Chondrocyte (in vitro differentiated cells): ENCODE measurements around the gene IRX5. TPM values are rescaled to one million over a fixed set of nuclear protein-coding genes. Genes with fewer than 3 reads are reported as not detected.

Source experiments
- DNase-seq: peaks from one replicate; pipeline ENCODE4 v3.0.0; 2021; ENCODE audit warnings: mixed read lengths, low spot score
- H3K27ac Mint-ChIP-seq: one replicate; pipeline ENCODE4 v1.8.0; 2021; ENCODE audit warnings: mild to moderate bottlenecking, moderate library complexity, mixed read lengths; ENCODE audit not compliant: unreplicated experiment
- H3K27me3 Mint-ChIP-seq: 2 replicates; pipeline ENCODE4 v1.8.0; 2021; ENCODE audit warnings: low read depth, mixed read lengths
- H3K36me3 Mint-ChIP-seq: 2 replicates; pipeline ENCODE4 v1.8.0; 2021; ENCODE audit warnings: low read depth, mixed read lengths
- H3K4me1 Mint-ChIP-seq: 2 replicates; pipeline ENCODE4 v1.8.0; 2021; ENCODE audit warnings: low read depth, mild to moderate bottlenecking, mixed read lengths
- H3K4me3 Mint-ChIP-seq: one replicate; pipeline ENCODE4 v1.8.0; 2021; ENCODE audit warnings: mild to moderate bottlenecking, moderate library complexity, mixed read lengths; ENCODE audit not compliant: unreplicated experiment
- H3K9me3 Mint-ChIP-seq: 2 replicates; pipeline ENCODE4 v1.8.0; 2021; ENCODE audit warnings: low read depth, mixed read lengths
- total RNA-seq: library from RNA; stranded (reverse); gene quantifications from 3 replicates; pipeline ENCODE4 v1.2.1, GENCODE V29; 2021
- TF ChIP-seq, protein P1 (sequence below): fragments of 200-600 bp; sonication (generic); IDR thresholded peaks from 2 replicates; pipeline ENCODE4 v1.5.0; 2021; ENCODE audit warnings: antibody characterized with exemption, mild to moderate bottlenecking, moderate library complexity

Gene IRX5
- total RNA-seq, 1 donor from 2014 or later: 1.0 TPM

DNA sequence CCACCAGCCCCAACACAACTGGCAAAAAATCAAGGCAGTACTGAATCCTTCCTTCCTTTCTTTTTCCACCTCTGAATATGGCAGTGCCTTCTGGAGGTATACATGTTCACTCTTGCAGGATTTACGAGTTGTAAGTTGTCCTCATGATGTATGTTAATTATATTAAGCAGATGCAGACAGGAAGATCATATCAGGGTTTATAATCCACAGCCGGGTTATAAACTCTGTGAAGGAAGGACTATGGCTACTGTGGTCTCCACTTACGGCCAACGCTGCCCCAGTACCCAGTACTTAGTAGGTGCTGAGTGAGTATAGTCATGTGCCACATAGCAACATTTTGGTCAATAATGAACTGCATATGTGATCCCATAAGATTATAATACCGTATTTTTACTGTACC, 19.6 kb upstream of the IRX5 start:
- Mint-ChIP-seq H3K9me3 (peaks cover 5% of the 10 kb centered on the region), H3K36me3 (peaks cover 7% of the 10 kb centered on the region), H3K4me3 (no peak overlapping the region), H3K27ac (no peak overlapping the region), H3K27me3 (no peaks in the 10 kb centered on the region), H3K4me1 (no peaks in the 10 kb centered on the region)
- no peak for DNase-seq
- TF ChIP-seq, protein P1, sequence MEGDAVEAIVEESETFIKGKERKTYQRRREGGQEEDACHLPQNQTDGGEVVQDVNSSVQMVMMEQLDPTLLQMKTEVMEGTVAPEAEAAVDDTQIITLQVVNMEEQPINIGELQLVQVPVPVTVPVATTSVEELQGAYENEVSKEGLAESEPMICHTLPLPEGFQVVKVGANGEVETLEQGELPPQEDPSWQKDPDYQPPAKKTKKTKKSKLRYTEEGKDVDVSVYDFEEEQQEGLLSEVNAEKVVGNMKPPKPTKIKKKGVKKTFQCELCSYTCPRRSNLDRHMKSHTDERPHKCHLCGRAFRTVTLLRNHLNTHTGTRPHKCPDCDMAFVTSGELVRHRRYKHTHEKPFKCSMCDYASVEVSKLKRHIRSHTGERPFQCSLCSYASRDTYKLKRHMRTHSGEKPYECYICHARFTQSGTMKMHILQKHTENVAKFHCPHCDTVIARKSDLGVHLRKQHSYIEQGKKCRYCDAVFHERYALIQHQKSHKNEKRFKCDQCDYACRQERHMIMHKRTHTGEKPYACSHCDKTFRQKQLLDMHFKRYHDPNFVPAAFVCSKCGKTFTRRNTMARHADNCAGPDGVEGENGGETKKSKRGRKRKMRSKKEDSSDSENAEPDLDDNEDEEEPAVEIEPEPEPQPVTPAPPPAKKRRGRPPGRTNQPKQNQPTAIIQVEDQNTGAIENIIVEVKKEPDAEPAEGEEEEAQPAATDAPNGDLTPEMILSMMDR: no peak

DNA sequence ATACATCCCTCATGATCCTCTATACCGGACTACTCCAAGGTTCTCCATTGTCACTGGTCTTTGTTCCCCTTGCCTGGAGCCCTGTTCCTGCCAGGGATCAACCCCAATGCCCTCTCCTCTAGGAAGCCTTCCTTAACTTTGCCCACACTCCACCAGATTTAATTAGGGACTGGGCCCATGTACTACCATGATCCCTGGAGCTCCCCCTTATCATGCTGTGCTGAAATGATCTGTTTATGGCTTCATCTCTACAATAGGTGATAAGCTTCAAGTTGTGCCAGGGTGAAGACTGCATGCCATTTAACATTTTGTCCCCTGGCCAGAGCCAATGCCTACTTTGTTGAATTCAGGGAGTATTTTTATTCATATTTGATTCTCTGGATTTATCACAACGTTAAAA, 17.9 kb upstream of the IRX5 start:
- Mint-ChIP-seq H3K4me3 (no peak overlapping the region), H3K27me3 (no peaks in the 10 kb centered on the region), H3K36me3 (peaks cover 8% of the 10 kb centered on the region), H3K27ac (no peak overlapping the region), H3K4me1 (peaks cover 2% of the 10 kb centered on the region), H3K9me3 (peaks cover 5% of the 10 kb centered on the region)
- DNase-seq: no peak
- TF ChIP-seq, protein P1: no peak

DNA sequence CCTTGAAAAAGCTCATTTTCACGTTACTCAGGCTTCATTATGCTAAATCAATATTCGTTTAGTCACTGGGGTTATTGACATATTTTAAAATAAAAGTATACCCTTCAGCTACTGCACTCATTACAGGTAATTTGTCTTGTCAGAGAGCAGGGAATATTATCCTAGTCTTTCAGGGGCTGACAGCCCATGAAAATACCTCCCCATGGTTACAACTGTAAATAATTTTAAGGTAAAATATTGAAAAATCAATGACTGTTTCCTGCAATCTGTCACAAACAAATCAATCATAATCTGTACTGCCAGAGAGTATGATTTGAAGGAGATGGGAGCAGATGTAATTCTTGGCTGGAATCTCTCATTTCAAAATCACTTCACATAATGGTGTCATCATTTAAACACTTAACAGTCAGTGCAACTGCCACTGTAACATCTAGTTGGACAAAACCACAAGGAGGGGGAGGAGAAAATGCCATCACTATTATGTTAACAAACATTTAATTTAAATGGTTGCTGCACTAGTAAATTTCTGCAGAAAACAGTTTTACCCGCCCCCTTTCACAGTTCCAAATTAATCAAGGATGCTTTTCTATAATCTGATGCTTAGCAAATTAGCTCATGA, 9.3 kb upstream of the IRX5 start:
- Mint-ChIP-seq H3K4me3 (no peak overlapping the region), H3K9me3 (no peaks in the 10 kb centered on the region), H3K36me3 (peaks cover 11% of the 10 kb centered on the region), H3K4me1 (peaks cover 16% of the 10 kb centered on the region), H3K27ac (no peak overlapping the region), H3K27me3 (no peaks in the 10 kb centered on the region)
- no peak for DNase-seq
- TF ChIP-seq, protein P1: no peak

DNA sequence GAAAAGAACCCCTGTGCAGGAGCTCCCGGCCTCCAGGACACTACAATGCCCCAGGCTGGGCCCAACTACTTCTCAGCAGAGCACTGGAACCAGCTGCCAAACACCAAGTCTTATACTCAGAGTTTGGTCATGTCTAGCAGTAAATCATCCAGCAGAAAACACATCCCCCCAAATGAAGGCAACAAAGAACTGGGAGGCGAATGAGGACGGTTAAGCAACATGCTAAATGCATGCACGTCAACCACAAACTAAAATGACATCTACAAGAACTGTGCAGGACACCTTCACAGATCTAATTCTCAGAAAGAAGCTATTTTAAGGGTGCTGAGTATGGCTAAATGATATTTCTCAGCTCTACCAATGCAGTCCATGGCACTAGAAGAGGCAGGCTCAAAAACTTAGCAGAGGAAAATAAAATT, 7.6 kb upstream of the IRX5 start:
- no peak for DNase-seq
- H3K4me1 Mint-ChIP-seq: peaks cover 29% of the 10 kb centered on the region
- H3K27ac Mint-ChIP-seq: no peak overlapping the region
- no peaks in the 10 kb centered on the region for H3K9me3 Mint-ChIP-seq
- H3K27me3 Mint-ChIP-seq: no peaks in the 10 kb centered on the region
- peaks cover 8% of the 10 kb centered on the region for H3K36me3 Mint-ChIP-seq
- no peak overlapping the region for H3K4me3 Mint-ChIP-seq
- TF ChIP-seq, protein P1: no peak

DNA sequence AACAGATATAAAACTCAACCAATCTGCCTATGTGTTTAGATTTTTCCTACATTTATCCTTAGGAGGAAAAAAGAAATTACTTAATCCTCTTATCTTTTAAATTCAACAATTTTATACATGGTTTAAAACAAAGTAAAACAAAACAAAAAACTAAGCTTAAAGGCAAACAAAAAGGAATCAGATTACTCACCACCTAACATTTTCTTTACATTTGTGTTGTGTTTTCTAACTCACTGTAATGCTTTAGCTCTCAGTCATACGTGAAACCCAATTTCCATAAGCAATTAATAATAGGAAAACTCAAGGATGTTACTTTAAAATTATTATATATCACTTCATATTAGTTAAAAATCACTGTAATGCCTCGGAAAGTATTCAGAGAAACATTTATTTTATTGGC, 6.7 kb upstream of the IRX5 start:
- H3K4me3 Mint-ChIP-seq: no peak overlapping the region
- H3K27me3 Mint-ChIP-seq: no peaks in the 10 kb centered on the region
- TF ChIP-seq, protein P1: no peak
- DNase-seq: no peak
- H3K4me1 Mint-ChIP-seq: peaks cover 29% of the 10 kb centered on the region
- peaks cover 4% of the 10 kb centered on the region for H3K36me3 Mint-ChIP-seq
- H3K27ac Mint-ChIP-seq: no peak overlapping the region
- H3K9me3 Mint-ChIP-seq: no peaks in the 10 kb centered on the region
